AG04449 (cell line): ENCODE data around the gene OCLN.
A peak's percentile ranks its signal among the peaks of the same experiment; 100 is the strongest.
"Not testable (repeated sequence)": the region's sequence is repeated elsewhere in the genome, so short reads cannot be mapped to it uniquely, and the experiment has no call there.

Source experiments
- CTCF ChIA-PET: fragments of 350-600 bp; formaldehyde crosslinking; extraction: SDS; loops from one replicate; lab custom pipeline; 2021; ENCODE audit warnings: antibody characterized with exemption; lab: Yijun Ruan, JAX
- POLR2A ChIA-PET: fragments of 400-600, 350-600 bp; formaldehyde crosslinking; extraction: SDS; loops from one replicate; lab custom pipeline; 2020; ENCODE audit warnings: antibody characterized with exemption, inconsistent platforms; lab: Yijun Ruan, JAX
- DNase-seq: peaks from one replicate; pipeline ENCODE4 v3.0.0-alpha.2; 2010; ENCODE audit warnings: low read depth, low spot score
- H3K4me3 ChIP-seq: 2 replicates; pipeline ENCODE4 v1.5.1; 2011; ENCODE audit warnings: low read depth, mild to moderate bottlenecking, control low read depth, low read length
- TF ChIP-seq, protein P1 (sequence below): IDR thresholded peaks from one replicate; pipeline ENCODE4 v1.5.1; 2011; ENCODE audit warnings: mild to moderate bottlenecking, moderate library complexity, low read length, control low read depth, inconsistent platforms; ENCODE audit not compliant: insufficient read depth; ENCODE audit errors: missing control alignments

The OCLN gene

GRCh38 chr5:69559908-69560330 is 67.3 kb downstream of the OCLN start, which contains the start of gene GTF2H2C:
GTF2H2C (plus strand) TSS chr5:69560191; CDS start chr5:69565133, 4,942 bp downstream.
- DNase-seq, result peak; percentile 1
- CTCF ChIA-PET, POLR2A ChIA-PET: not testable (repeated sequence)
- TF ChIP-seq, protein P1, sequence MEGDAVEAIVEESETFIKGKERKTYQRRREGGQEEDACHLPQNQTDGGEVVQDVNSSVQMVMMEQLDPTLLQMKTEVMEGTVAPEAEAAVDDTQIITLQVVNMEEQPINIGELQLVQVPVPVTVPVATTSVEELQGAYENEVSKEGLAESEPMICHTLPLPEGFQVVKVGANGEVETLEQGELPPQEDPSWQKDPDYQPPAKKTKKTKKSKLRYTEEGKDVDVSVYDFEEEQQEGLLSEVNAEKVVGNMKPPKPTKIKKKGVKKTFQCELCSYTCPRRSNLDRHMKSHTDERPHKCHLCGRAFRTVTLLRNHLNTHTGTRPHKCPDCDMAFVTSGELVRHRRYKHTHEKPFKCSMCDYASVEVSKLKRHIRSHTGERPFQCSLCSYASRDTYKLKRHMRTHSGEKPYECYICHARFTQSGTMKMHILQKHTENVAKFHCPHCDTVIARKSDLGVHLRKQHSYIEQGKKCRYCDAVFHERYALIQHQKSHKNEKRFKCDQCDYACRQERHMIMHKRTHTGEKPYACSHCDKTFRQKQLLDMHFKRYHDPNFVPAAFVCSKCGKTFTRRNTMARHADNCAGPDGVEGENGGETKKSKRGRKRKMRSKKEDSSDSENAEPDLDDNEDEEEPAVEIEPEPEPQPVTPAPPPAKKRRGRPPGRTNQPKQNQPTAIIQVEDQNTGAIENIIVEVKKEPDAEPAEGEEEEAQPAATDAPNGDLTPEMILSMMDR, result peak; percentile 18
- peak within 1 kb of the TSS; percentile 54 for H3K4me3 ChIP-seq

DNA sequence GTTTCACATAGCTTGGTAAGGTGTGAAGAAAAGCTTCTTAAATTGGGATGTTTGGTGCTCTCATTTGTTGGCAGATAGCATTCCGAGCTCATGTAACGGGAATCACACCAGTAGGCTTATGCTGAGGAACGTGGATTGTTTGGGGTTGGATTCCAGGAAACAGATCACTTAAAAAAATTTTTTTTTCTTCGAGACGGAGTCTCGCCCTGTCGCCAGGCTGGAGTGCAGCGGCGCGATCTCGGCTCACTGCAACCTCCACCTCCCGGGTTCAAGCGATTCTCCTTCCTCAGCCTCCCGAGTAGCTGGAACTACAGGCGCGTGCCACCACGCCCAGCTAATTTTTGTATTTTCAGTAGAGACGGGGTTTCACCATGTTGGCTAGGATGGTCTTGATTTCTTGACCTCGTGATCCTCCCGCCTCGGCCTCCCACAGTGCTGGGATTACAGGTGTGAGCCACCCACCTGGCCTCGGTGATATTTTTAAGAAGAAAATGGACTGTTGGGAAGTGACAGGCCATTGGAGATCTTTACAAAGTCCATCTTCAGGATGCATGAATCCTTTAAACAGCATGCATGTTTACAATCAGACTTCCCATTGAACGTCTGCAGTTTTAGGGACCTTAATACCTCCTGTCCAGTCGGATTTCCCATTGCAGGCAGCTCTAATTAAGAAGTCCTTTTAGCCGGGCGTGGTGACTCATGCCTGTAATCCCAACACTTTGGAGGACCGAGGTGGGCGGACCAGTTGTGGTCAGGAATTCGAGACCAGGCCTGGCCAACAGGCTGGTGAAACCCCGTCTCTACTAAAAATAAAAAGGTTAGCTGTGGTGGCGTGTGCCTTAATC is 68.2 kb downstream of the OCLN start:
- peak overlapping the region; percentile 46 for H3K4me3 ChIP-seq
- CTCF ChIA-PET, DNase-seq, POLR2A ChIA-PET: not testable (repeated sequence)

DNA sequence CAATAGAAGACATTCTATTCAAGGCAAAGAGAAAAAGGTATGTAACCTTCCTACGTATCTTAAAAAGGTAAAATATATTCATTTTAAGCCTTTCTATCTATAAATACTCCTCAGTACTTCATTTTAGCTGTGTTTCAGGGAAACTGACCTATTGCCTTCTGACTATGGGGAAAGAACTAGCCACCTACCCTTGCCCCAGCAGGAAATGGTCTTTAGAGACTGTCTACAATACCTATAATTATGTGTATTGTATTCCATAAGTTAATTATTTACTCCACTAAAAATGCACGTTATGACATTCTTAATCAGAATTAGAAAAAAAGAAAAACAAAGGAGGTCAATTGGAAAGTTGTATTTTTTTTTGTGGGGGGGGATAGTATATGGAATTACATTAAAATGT is 73.6 kb downstream of the OCLN start:
- POLR2A ChIA-PET, CTCF ChIA-PET, H3K4me3 ChIP-seq, DNase-seq: not testable (repeated sequence)

DNA sequence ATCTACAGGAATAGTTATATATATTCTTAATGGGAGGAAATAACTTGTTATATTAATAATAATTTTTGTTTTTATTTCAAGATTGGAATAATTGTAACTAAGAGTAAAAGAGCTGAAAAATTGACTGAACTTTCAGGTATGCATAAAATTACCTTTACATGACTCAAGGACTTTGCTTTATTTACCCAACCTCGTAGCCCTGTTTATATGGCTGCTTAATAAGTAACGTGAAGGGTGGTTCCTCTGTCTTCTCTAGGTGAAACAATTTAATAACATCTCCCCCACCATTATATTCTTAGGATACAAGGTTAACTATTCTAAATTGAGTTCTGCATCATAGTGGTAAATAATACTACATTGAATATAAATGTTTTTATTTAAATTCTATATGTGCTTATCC is 75.5 kb downstream of the OCLN start:
- POLR2A ChIA-PET, result not testable (repeated sequence)

DNA sequence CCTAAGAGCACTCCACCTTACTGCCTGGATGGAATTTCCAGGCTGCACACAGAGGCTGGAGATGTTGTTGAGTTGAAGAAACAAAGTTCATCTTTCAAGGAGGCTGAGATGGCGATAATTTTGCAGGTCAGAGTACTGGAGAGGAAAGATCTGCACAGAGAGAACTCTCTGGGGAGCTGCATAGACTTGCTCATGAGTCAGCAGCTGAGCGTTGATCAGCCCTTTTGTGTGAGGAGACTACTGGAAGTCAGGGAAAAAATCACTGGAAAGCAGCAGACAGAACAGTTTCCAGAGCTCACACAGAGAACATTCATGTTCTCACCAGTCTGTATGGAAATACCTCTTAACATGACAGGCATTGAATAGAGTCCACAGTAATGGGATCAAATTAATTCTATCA is 90.8 kb downstream of the OCLN start:
- POLR2A ChIA-PET, DNase-seq, H3K4me3 ChIP-seq, CTCF ChIA-PET: not testable (repeated sequence)

More for the DNA sequence above, 75.5 kb downstream of the OCLN start:
- H3K4me3 ChIP-seq, CTCF ChIA-PET, DNase-seq: not testable (repeated sequence)

DNA sequence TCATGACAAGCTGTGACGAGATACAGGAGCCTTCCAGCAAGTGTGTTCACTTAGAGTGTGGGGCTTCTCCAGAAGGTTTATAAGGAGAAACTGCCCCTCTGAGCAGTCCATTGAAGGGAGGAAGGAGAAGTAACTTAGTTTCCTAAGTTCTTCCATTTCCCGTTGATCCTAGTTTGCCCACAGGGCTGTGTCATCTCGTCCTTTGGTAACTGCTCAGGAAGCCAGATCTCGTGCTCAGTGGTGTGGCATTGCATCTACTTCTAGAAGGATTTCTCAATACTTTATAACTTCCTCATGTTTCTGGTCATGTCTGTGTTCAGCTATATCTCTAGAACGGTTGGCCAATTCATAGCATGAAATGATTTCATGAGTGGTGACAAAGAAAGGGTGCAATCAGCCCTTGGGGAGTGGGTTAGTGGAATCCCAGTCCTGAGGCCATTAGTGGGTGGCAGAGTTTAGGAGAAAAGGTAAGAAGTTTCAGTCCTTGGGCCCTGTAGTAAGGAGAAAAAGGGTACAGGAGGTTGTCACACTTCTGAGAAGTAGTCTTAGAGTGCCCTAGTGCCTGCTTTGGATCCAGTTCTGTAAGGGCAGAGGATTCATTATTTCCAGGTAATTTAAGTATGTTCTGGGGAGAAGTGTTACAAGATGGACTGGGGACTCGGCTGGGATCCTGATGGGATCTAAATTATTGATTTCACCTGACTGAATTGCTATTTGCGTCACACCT is 103.7 kb downstream of the OCLN start:
- POLR2A ChIA-PET, DNase-seq, CTCF ChIA-PET, H3K4me3 ChIP-seq: not testable (repeated sequence)

GRCh38 chr5:69601947-69602346 is 109.4 kb downstream of the OCLN start:
- CTCF ChIA-PET, POLR2A ChIA-PET, DNase-seq, H3K4me3 ChIP-seq: not testable (repeated sequence)

GRCh38 chr5:69606839-69607238 is 114.2 kb downstream of the OCLN start:
- H3K4me3 ChIP-seq, DNase-seq, CTCF ChIA-PET, POLR2A ChIA-PET: not testable (repeated sequence)
